Mammary epithelial cell (primary cell): Measurements from ENCODE around the gene ANKRD10.

Experiments
- EZH2 ChIP-seq: IDR thresholded peaks from 2 replicates; pipeline ENCODE4 v1.6.1; 2012; ENCODE audit warnings: low read length, inconsistent platforms, borderline replicate concordance
- TF ChIP-seq, protein P1 (sequence below), 2 donors: IDR thresholded peaks in 1 of 2; conservative IDR thresholded peaks in 1 of 2; 2 replicates each; pipeline ENCODE4 v1.5.1; 2011 to 2012; ENCODE audit warnings: inconsistent platforms in 2 of 2, low read length in 2 of 2, mild to moderate bottlenecking in 2 of 2, control low read depth in 1 of 2, low read depth in 1 of 2; ENCODE audit not compliant: insufficient read depth in 1 of 2; ENCODE audit errors: extremely low read depth in 1 of 2

DNA sequence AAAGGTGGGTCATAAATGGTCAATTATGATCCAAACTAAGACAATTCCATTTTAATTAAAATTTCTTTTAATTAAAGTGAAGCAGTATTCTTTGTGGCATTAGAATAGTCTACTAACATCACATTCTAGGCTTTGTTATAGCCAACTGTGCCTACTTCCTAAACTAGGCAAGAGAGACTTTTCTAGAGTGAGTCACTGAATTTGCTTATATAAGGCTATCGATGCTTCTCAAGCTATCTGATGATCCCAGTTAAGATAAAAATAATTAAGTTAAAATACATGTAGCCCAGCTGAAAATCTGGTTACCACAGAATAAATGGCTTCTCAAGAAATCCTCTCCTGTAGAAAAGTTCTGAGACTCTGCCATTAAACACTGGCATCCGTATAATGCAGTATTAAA lies 12.5 kb downstream of the ANKRD10 start:
- TF ChIP-seq, protein P1, sequence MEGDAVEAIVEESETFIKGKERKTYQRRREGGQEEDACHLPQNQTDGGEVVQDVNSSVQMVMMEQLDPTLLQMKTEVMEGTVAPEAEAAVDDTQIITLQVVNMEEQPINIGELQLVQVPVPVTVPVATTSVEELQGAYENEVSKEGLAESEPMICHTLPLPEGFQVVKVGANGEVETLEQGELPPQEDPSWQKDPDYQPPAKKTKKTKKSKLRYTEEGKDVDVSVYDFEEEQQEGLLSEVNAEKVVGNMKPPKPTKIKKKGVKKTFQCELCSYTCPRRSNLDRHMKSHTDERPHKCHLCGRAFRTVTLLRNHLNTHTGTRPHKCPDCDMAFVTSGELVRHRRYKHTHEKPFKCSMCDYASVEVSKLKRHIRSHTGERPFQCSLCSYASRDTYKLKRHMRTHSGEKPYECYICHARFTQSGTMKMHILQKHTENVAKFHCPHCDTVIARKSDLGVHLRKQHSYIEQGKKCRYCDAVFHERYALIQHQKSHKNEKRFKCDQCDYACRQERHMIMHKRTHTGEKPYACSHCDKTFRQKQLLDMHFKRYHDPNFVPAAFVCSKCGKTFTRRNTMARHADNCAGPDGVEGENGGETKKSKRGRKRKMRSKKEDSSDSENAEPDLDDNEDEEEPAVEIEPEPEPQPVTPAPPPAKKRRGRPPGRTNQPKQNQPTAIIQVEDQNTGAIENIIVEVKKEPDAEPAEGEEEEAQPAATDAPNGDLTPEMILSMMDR (conservative IDR thresholded peaks at IDR 0.05 in 1 of 2, IDR thresholded peaks at IDR 0.05 in 1 of 2; ENCODE audit: extremely low read depth in 1 of 2, insufficient read depth in 1 of 2, low read depth in 1 of 2, low read length in 2 of 2): no peak
- TF ChIP-seq EZH2: no peak
